GM12873 (cell line): ENCODE measurements around the gene ROBO1.

Experiments
- TF ChIP-seq, protein P1 (sequence below): IDR thresholded peaks from 2 replicates; pipeline ENCODE4 v1.5.1; 2012; ENCODE audit warnings: low read depth, mild to moderate bottlenecking, moderate library complexity, low read length, control low read depth; ENCODE audit not compliant: insufficient read depth; ENCODE audit errors: missing control alignments

Gene ROBO1

DNA sequence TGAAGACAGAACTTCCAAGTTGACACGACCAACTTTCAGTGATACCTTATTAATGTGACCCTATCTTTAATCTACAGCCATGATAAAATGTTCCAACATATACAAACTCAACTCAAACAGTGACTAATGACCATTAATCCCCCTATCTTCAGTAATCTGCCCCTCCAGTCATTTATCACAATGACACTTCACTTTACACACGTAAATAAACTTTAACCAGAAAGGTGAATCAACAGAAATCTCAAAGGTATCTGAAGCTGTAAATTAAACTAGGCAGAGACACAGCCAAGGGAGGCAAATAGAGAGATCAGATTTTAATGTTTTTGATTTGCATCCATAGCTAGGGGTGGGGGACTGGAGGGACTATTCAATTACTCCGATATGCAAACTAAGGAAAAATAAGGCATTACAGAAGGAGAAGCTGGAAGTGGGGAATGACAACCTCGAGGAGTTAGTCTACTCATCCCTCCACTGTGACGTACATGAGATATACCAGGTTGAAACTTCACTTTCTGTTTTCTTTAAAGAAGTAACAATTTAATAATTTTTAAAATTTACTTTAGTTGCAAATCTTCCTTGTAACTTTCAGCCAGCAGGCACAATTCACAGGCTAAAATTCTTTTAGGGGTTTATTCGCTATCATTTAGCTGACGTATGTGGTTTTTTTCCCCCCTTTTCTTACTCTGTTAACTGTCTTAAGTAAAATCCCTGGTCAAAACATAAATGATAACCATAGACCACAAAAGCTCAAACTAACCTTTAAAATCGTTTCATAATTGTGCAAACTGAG lies 751.0 kb downstream of the ROBO1 start:
- TF ChIP-seq, protein P1, sequence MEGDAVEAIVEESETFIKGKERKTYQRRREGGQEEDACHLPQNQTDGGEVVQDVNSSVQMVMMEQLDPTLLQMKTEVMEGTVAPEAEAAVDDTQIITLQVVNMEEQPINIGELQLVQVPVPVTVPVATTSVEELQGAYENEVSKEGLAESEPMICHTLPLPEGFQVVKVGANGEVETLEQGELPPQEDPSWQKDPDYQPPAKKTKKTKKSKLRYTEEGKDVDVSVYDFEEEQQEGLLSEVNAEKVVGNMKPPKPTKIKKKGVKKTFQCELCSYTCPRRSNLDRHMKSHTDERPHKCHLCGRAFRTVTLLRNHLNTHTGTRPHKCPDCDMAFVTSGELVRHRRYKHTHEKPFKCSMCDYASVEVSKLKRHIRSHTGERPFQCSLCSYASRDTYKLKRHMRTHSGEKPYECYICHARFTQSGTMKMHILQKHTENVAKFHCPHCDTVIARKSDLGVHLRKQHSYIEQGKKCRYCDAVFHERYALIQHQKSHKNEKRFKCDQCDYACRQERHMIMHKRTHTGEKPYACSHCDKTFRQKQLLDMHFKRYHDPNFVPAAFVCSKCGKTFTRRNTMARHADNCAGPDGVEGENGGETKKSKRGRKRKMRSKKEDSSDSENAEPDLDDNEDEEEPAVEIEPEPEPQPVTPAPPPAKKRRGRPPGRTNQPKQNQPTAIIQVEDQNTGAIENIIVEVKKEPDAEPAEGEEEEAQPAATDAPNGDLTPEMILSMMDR: no peak

DNA sequence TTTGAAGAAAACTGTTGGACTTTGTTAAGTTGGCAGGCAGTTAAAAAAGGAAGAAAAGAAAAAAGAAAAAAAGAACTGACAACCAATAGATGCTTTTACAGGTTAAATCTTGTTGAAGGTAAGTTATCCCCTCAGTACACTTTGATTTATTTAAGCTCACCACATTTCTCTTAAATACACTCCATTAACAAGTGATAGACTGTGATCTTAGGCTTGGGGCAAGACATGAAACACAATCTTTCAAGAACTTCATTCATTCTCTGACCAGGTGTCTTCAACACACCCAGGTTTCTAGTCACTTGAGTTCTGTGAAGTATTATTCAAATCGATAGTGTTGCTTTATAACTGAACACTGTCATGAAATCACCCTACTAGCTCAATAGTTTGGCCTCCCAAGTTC lies 751.9 kb downstream of the ROBO1 start:
- TF ChIP-seq, protein P1: no peak

DNA sequence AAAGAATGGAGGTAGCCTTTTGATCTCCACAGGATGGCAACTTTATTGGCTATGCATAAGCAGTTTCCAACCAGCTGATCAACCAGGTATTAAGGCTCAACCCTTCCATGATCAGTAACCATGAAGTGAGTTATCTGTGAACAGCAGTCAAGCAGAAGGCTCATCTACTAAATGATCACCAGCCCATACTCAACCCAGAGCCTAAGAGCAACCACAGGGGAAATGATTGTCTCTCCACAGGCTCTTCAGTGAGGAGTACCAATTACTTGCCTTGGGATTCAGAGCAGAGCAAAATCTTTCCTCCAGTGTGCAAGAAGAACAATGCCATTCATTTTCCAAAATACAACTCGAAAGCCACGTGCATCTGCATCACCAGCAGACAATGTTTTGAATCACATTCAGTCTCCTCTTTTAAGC lies 754.8 kb downstream of the ROBO1 start:
- TF ChIP-seq, protein P1: no peak

DNA sequence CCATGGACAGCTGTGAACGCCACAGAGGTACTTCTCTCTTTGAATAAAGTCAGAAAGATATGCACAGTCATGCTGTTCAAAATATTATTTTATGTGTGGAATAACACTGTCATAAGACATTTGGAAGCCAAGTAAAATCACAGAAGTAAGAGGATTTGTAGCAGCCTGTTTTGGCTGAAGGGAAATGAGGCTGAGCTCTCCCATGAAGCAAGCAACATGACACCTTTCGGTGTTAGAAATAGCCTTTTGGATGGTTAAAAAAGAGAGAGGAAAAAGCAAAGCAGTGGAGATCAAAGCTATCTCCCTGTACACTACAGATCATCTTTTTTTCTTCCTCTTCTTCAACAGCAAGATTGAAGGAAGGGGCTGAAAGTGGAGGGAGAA lies 755.3 kb downstream of the ROBO1 start:
- TF ChIP-seq, protein P1: no peak

DNA sequence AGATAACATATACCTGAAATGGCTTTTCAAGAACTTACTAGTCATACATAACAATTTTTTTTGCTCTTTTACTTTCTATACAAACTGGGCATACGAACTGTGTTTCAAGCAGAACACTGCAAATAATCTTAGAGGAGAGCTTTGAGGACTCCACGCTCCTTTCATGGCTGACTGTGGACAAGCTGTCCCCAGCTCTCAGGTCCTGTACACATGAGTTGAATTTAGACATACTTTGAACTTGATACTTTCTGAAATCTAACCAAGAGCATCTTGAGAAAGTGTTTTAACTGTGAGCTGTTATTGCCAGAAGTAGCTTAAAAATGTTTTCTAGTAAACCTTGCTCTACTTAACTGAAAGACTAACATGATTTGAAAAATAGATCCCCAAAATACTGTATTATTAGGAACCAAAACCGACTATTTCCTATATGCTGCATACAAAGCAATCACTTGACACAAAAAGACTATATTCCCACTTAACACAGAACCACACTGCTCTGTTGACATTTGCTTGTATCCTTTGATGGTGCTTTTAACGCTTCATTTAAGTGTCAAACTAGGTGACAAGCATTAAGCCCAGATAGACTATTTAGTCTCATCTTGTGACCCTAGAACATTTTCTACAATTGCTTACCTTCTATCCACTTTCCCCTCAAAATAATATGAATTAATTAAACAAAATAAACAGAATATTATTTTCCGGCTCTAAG lies 755.8 kb downstream of the ROBO1 start:
- TF ChIP-seq, protein P1: no peak

DNA sequence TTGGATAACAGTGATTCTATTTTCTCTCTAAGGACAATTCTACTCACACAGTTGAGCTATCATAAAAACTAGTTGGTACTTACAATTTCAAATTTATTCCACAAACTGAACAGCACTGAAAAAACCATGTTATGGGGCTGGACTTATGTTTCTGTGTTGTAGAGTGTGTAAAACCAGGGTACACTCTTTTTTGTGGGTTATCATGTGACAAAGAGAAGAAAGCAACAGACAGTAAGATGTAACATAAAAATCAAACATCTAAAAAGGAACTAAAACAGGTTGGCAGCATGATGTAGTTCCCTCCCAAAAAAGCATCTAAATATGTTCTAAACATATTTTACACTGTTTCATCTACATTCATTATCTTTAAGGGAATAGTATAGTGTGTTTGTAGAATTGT lies 757.9 kb downstream of the ROBO1 start:
- TF ChIP-seq, protein P1: no peak

DNA sequence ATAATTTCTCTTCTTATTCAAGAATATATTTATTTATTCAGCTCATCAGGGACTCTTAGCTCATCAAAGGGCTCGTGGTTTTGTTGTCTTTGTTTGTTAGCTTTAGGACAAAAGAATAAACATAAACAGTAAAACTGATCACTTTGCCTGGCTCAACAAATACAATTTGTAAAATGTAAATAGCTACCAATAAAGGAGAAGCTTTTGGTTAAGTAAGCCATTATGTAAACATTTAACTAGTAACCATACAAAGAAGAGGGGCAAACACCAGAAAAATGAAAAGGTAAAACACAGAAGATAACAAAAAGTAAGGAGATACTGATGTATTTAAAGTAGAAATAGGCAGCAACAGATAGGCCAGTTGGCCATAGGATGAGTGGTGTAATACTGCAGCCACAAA lies 761.7 kb downstream of the ROBO1 start:
- TF ChIP-seq, protein P1: no peak
